WI38 (cell line): Measurements from ENCODE around the gene CEP162.
A peak's percentile ranks its signal among the peaks of the same experiment; 100 is the strongest.

Experiments
- H3K4me3 ChIP-seq: 2 replicates; pipeline ENCODE4 v1.5.1; 2011; ENCODE audit warnings: low read depth, mild to moderate bottlenecking, control low read depth, low read length
- CTCF ChIP-seq: IDR thresholded peaks from 2 replicates; pipeline ENCODE4 v1.5.1; 2012; ENCODE audit warnings: low read depth, mild to moderate bottlenecking, control low read depth, low read length

CEP162 gene

GRCh38 chr6:84269947-84270733 lies 42.7 kb upstream of the CEP162 start:
- TF ChIP-seq CTCF = no peak
- no peak overlapping the region for H3K4me3 ChIP-seq

- no peak overlapping the region for H3K4me3 ChIP-seq
- TF ChIP-seq CTCF = no peak
Measured at GRCh38 chr6:84268781-84269180, 41.3 kb upstream of the CEP162 start.

DNA sequence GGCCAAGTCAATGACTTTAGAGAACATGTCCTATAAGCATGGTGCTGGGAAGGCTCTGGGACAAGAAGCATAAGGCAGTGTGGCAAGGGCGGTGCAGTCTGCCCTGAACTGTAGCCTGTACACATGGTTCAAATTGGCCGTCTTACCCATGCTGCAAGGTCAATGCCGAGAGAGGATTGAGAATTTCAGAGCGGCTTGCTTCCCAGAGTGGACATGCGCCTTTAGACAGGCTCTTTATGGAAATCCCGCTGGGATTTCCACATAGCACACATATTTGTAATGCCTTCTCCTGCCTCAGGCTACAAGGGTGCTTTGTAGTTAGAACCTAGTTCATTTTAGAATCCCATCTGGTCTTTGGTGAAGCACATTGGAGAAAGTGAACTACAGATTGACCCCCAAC lies 36.1 kb upstream of the CEP162 start:
- TF ChIP-seq CTCF = no peak
- no peak overlapping the region for H3K4me3 ChIP-seq

DNA sequence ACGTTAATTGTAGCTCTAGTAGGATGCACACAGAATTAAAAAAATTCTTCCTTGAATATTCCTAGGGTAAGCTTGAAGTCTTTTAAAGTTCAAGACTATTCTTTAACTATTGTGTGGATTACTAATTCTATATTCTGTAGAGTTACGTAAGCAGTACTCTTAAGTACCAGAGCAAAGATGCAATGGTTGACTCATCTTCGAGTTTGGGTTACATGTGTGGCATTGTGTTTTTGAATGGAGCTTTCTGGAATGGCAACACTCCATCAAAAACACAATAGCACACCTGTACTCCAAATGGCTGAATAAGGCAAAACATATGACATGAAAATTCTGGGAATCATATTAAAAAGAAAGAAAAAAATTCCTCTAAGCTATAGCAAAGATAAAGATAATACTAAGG lies 33.5 kb upstream of the CEP162 start:
- H3K4me3 ChIP-seq = no peak overlapping the region
- TF ChIP-seq CTCF = no peak

DNA sequence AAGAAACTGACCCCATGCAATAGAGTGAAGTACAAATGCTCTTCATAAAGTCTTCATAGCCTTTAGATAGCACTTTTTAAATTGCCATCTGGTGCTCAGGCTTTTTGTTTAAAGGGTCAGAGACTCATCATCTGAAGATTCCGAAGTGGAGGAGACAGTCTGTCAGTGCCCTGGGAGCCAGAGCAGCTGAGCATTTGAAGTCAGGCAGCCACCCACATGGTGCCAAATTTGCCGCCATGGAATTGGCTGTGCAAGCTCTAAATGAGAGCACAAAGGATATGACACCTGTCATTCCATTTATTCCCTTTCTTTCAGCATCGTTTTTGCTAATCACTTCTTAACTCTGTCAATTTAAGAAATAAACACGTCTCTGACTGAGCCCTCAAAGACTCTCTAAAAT lies 32.8 kb upstream of the CEP162 start:
- TF ChIP-seq CTCF = no peak
- H3K4me3 ChIP-seq = no peak overlapping the region

DNA sequence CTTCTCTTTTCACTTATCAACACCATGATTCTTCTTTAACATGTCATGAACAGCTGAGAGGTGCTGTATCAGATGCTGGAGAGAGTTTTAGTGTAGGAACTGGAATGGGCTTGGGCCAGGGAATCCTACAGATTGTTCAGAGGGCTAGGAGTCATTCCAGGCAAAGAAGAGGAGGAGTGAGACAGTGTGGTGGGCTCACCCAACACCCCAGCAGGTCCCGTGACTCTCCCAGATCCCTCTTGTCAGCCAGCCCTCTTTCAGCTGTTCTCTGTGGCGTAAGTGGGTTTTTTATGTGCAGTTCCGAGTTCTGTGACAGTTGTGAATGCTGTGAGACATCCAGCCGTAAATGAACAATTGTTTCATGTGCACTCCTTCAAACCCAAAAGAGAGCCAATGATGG lies 31.4 kb upstream of the CEP162 start:
- TF ChIP-seq CTCF = no peak
- H3K4me3 ChIP-seq = no peak overlapping the region

- TF ChIP-seq CTCF = no peak
- H3K4me3 ChIP-seq = peak overlapping the region; percentile 34; the same call in 1 of the 2 replicates
Measured at GRCh38 chr6:84258268-84258667, 30.8 kb upstream of the CEP162 start.
